Pulmonary artery endothelial cell (primary cell): ENCODE results near the gene SLC15A3. TPM values are rescaled to one million over a fixed set of nuclear protein-coding genes. Genes with fewer than 3 reads are reported as not detected.

ENCODE experiments used
- DNase-seq: peaks from one replicate; pipeline ENCODE4 v3.0.0-alpha.2; 2011; ENCODE audit warnings: low read depth, low spot score
- total RNA-seq: library from RNA; depleted of rRNA; stranded (reverse); fragments of >200 nt; gene quantifications from 2 replicates; pipeline ENCODE4 v1.2.3, GENCODE V29; 2014

SLC15A3 gene
- total RNA-seq, result 6.6 and 8.7 TPM in 2 replicates

DNA sequence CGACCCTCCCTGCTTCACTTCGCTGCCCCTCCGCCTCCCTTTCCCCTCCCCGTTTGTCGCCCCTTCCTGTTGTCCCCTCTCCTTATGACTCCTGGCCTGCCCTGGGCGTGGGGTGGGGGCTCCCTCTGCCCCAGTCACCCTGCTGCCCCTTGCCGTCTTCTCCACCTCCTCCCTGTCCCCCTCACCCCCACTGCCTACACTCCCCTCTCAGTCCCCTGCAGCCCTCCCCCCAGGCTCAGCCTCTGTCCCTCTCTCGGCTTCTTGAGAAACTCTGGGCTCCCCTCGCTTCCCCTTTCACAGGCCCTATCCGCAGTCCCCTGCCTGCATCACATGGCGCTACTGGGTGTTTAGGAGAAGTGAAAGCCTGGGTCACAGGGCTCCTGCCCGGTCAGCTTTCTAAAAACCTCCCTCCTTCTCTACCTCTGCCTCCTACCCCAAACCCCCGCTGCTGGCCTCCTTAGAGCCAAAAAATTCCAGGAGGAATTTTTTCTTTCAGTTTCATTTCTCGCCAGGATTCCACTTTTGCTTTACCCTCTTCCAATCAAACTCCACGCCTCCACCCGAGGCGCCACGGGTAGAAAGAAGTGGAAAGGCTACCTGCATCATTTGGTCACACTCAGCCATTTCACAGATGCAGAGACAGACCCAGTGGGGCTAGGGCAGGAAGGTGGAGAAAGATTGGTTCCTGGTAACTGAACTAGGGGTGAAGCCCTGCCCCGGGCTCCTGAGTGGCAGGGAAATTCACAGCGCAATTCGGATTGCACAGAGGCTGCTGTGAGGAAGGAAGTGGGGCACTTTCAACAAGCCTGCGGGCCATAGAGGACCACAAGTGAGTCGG is at the start of gene SLC15A3:
SLC15A3 (minus strand) TSS at position 273 of the 838 bp plus-strand sequence. CDS start 625 bp downstream, outside the sequence.
- DNase-seq, result no peak

DNA sequence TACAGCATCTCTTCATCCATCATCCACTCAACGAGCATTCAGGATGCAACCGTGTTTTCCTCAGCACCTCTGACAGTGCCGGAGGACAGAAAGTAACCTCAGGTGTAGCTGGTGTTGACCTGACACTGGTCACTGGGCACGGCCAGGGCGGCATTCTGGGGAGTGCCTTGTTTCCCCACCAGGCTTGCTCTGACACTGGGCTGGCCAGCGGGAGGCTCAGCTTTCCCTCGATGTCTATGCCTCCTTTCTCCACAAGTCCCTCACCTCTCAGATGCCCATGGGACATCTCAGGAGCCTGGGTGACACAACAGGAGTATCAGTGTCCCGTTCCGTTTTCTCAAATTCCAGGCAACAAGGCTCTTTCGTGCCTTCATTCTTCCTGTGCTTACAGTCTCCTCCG is 48.5 kb upstream of the SLC15A3 start:
- DNase-seq, result no peak

DNA sequence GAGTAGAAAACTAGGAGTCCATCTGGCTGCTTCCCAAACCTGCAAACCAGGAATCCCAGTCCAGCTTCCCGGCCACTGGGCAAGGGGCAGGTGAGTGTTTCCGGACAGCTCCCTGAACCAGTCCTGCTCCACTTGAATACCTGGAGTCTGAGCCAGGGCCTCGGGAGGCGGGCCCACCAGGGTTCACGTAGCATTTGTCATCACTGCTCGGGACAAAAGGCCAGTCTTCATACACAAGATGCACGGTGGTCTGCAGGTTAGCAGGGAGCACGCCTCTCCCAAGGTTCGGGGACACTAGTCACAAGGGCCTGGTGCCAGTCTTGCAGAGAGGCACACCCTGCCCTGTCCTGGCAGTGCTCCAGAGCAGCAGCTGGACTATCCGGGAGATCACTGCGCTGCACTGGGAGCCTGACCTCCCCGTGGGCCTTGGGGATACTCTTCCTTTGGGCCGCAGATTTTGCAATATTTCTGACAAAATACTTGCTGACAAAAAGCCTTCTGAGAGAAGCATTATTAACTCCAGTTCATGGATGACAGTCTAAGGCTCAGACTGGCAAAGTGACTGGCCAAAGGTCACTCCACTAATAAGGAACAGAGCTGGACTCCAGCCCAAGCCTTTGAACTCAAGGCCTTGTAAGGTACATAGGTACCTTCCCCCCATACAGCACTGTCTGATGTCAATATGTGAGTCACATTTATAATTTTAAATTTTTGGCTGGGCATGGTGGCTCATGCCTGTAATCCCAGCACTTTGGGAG is 44.6 kb upstream of the SLC15A3 start:
- DNase-seq, result no peak

GRCh38 chr11:60995798-60996197 is 43.8 kb upstream of the SLC15A3 start:
- no peak for DNase-seq

DNA sequence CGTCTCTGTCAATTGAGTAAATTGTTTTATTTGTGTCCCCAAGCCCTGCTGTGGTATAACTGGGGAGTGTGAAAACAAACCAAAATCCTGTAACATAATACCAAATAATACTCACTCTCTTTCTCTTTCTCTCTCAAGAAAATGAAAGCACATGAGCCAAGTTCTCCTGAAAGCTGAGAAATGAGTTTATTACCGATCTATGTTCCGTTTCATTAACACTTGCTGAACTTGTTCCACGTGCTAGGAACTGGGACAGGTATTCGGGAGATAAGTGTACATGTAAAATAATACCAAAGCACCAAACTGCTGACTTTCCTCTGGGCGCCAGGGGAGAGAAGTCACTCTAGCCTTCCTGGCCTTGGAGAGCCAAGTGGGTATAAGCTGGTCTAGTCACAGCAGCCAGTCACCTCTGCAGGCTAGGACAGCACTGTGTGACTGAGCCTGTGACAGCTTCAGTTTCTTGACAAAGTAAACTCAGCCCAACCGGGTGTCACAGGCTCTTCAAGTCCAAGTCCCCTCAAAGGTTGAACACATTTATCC is 42.6 kb upstream of the SLC15A3 start:
- no peak for DNase-seq

DNA sequence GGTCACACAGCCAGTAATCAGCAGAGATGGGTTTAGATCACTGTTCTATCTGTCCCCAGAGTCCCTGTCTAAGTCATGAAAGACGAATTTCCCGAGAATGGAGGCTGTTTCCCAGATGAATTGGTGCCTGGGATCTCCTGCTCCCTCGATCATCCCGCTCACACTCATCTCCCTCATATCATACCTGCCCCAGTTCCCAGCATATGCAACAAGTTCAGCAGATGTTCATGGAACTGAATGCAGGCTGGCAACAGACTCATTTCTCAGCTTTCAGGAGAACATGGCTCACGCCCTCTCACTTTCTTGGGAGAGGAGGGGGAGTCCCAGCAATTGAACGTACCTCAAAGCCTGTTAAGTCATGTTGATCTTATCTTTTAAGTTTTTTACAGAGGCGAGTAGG is 41.6 kb upstream of the SLC15A3 start:
- DNase-seq, result no peak

GRCh38 chr11:60992842-60993409 is 41.0 kb upstream of the SLC15A3 start:
- DNase-seq, result no peak

- DNase-seq, result no peak
These were observed 39.5 kb upstream of the SLC15A3 start for GRCh38 chr11:60991457-60991856.

GRCh38 chr11:60989093-60989650 is 37.2 kb upstream of the SLC15A3 start:
- DNase-seq, result no peak

GRCh38 chr11:60988658-60989057 is 36.7 kb upstream of the SLC15A3 start:
- DNase-seq, result no peak

DNA sequence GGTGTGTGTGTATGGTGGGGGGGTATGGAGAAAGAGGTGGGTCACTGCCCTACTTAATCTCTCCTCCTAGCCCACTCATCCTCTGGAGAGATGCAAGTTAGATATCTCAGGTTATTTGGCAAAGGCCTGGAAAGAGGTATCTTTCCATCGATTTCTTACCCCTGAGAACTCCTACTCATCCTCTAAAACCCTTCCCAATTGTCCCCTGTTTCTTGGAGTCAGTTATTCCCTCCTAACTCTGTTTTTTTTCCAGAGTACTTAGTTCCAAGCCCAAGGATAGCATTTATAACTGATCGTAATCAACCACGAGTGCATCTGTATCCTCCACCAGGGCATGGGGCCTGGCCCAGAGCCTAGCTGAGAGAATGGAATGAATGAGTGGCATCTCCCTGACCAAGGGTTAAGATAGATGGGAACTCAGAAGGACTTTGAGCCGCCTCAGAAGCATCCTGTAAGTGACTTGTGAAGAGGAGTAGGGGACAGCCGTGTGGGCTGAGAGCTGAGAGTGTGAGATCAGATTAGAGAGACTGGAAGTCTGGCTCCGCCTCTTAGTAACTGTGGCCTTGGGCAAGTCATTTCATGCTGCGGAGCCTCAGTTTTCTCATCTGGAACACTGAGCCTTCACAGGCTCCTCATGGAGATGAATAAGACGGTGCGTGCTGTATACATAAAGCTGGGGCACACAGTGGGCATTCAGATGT is 35.8 kb upstream of the SLC15A3 start:
- DNase-seq, result no peak

GRCh38 chr11:60985991-60986915 is 34.3 kb upstream of the SLC15A3 start:
- no peak for DNase-seq

DNA sequence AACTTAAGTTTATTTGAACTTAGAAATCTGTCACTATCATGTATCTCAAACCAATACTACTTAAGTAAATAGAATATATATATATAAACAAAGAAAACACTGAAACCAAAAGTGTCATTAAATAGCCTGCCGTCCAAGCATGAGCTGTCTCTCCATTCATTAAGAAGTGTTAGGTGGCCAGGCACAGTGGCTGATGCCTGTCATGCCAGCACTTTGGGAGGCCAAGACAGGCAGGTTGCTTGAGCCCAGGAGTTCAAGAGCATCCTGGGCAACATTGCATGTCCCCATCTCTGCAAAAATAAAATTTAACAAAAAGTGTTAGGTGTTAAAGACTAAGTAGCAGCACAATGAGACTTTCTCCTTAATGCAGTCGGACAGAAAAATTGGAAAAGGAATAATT is 33.5 kb upstream of the SLC15A3 start:
- DNase-seq, result no peak

- no peak for DNase-seq
These were observed 32.7 kb upstream of the SLC15A3 start for GRCh38 chr11:60984636-60985035.

GRCh38 chr11:60984149-60984548 is 32.2 kb upstream of the SLC15A3 start:
- no peak for DNase-seq

DNA sequence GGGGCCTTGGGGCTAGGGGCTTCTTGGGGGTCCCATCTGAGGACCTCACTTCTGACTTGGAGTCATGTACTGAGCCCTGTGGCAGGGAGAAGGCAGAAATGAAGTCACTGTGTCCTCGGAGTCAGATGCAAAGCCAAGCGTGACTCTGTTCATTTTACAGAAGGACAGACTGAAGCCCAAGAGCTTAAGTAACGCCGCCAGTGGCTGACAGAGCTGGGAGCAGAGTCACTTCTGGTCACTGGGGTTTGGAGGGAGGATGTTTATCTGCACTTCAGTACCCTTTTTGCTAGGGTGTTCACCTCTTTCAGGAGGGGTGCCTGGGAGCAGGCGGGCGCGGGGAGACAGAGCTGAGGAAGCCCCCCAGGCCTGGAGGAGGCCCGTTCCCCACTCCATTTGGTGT is 30.2 kb upstream of the SLC15A3 start:
- DNase-seq, result no peak

DNA sequence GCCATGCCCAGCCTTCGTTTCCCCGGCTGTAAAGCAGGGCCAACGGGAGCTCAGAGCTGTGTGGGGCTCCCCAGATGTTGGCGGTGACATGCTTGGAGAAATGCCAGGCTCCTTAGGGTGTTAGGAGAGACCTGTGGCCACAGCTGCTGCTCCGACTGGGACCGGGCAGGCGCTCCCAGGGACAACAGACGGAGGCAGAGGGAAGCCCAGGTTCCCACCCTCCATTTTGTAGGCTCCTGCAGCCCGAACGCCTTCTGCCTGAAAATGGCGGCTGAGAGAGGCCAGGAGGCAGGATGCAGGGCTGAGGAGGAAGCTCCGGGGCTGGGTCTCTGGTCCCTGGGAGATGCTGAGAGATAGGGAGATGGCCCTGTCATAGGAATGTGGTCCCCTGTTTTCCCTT is 29.5 kb upstream of the SLC15A3 start:
- DNase-seq, result no peak

- no peak for DNase-seq
These were observed 26.8 kb upstream of the SLC15A3 start for GRCh38 chr11:60978546-60979380.

- no peak for DNase-seq
These were observed 25.9 kb upstream of the SLC15A3 start for GRCh38 chr11:60977836-60978235.
